Uterus (tissue), 2 donors: Measurements from ENCODE around the gene SOS2.

Experiments used
- CTCF ChIP-seq, 4 experiments: fragments of 200-600 bp in 2 of 4; fragments of 450-650 bp in 2 of 4; sonication (generic) in 2 of 4; IDR thresholded peaks; one replicate each; pipeline ENCODE4 v1.5.1; 2016 to 2019; ENCODE audit warnings: antibody characterized with exemption in 4 of 4, mild to moderate bottlenecking in 2 of 4, moderate library complexity in 1 of 4
- POLR2A ChIP-seq, 2 donors: fragments of 450-650 bp; IDR thresholded peaks; one replicate each; pipeline ENCODE4 v1.6.1; 2016; ENCODE audit warnings: antibody characterized with exemption in 2 of 2, mild to moderate bottlenecking in 1 of 2, moderate library complexity in 1 of 2

GRCh38 chr14:50272498-50272897 is 41.1 kb upstream of the SOS2 start:
- TF ChIP-seq CTCF (IDR thresholded peaks at IDR 0.05) = no peak
- TF ChIP-seq POLR2A (IDR thresholded peaks at IDR 0.05) = no peak
